Ascending aorta (tissue), 2 donors: ENCODE measurements around the gene TAS2R50. TPM values are rescaled to one million over a fixed set of nuclear protein-coding genes. Genes with fewer than 3 reads are reported as not detected.
"Not testable (repeated sequence)": the region's sequence is repeated elsewhere in the genome, so short reads cannot be mapped to it uniquely, and the experiment has no call there.

ENCODE experiments used
- DNase-seq, 2 donors: peaks; one replicate each; pipeline ENCODE4 v3.0.0-alpha.2; 2019; ENCODE audit warnings: low spot score in 2 of 2
- H3K27ac ChIP-seq, 2 donors: fragments of 200-600 bp; sonication (generic); one replicate each; pipeline ENCODE4 v1.5.1; 2016 to 2017; ENCODE audit warnings: mild to moderate bottlenecking in 1 of 2
- H3K27me3 ChIP-seq: fragments of 200-600 bp; sonication (generic); one replicate; pipeline ENCODE4 v1.5.1; 2017
- H3K36me3 ChIP-seq, 2 donors: fragments of 200-600 bp; sonication (generic); one replicate each; pipeline ENCODE4 v1.5.1; 2016
- H3K4me1 ChIP-seq, 2 donors: fragments of 200-600 bp; sonication (generic); one replicate each; pipeline ENCODE4 v1.5.1; 2016 to 2017; ENCODE audit warnings: mild to moderate bottlenecking in 1 of 2
- H3K4me3 ChIP-seq, 2 donors: fragments of 200-600 bp; sonication (generic); one replicate each; pipeline ENCODE4 v1.5.1; 2016 to 2017; ENCODE audit warnings: mild to moderate bottlenecking in 1 of 2
- H3K9me3 ChIP-seq, 2 donors: fragments of 200-600 bp; sonication (generic); one replicate each; pipeline ENCODE4 v1.5.1; 2016
- intact Hi-C: fragments of 100-400 bp; cut with DNase I; formaldehyde crosslinking; loops from one replicate; pipeline ENCODE4 v1.15.1; 2023
- total RNA-seq: library from RNA; depleted of rRNA; stranded (reverse); fragments of >200 nt; gene quantifications from one replicate; pipeline ENCODE4 v1.1.0, GENCODE V29; 2016
- TF ChIP-seq, protein P1 (sequence below), 3 experiments: fragments of 200-600 bp in 2 of 3; fragments of 450-650 bp in 1 of 3; sonication (generic) in 2 of 3; IDR thresholded peaks; one replicate each; pipeline ENCODE4 v1.5.1; 2016 to 2019; ENCODE audit warnings: antibody characterized with exemption in 3 of 3, mild to moderate bottlenecking in 1 of 3, moderate library complexity in 1 of 3

Gene TAS2R50, protein sequence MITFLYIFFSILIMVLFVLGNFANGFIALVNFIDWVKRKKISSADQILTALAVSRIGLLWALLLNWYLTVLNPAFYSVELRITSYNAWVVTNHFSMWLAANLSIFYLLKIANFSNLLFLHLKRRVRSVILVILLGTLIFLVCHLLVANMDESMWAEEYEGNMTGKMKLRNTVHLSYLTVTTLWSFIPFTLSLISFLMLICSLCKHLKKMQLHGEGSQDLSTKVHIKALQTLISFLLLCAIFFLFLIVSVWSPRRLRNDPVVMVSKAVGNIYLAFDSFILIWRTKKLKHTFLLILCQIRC
- total RNA-seq, result not detected

DNA sequence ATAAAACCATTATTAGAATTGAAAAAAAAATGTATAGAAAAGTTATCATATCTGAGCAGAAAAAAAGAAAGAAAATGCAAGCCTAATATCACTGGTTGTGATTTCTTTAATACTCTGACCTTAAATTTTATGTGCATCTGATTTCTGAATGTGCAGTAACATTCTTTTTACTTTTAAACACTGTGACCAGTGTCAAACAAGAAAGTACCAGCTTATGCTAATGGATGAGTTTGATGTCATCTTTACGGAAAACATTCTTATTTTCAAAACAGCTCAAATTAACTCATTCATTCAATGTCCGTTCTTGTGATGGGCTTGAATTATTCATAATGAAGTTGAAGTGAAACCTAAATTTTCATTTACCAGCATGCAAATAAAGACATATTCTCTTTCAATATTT lies at the start of gene TAS2R50:
TSS of gene TAS2R50 (minus strand) at position 101 of the 400 bp plus-strand sequence. CDS start at position 49, 52 bp downstream.
- no peak within 1 kb of the TSS for H3K27ac ChIP-seq
- H3K4me1 ChIP-seq, result no peaks in the 10 kb centered on the region
- no peaks in the 10 kb centered on the region for H3K27me3 ChIP-seq
- TF ChIP-seq, protein P1, sequence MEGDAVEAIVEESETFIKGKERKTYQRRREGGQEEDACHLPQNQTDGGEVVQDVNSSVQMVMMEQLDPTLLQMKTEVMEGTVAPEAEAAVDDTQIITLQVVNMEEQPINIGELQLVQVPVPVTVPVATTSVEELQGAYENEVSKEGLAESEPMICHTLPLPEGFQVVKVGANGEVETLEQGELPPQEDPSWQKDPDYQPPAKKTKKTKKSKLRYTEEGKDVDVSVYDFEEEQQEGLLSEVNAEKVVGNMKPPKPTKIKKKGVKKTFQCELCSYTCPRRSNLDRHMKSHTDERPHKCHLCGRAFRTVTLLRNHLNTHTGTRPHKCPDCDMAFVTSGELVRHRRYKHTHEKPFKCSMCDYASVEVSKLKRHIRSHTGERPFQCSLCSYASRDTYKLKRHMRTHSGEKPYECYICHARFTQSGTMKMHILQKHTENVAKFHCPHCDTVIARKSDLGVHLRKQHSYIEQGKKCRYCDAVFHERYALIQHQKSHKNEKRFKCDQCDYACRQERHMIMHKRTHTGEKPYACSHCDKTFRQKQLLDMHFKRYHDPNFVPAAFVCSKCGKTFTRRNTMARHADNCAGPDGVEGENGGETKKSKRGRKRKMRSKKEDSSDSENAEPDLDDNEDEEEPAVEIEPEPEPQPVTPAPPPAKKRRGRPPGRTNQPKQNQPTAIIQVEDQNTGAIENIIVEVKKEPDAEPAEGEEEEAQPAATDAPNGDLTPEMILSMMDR (IDR thresholded peaks at IDR 0.05), result no peak
- DNase-seq, result no peak
- intact Hi-C loops, result no loop called here
- no peaks in the 10 kb centered on the region for H3K36me3 ChIP-seq
- peaks cover 0 to 7% of the 10 kb centered on the region in 2 donors for H3K9me3 ChIP-seq
- no peak within 1 kb of the TSS for H3K4me3 ChIP-seq

DNA sequence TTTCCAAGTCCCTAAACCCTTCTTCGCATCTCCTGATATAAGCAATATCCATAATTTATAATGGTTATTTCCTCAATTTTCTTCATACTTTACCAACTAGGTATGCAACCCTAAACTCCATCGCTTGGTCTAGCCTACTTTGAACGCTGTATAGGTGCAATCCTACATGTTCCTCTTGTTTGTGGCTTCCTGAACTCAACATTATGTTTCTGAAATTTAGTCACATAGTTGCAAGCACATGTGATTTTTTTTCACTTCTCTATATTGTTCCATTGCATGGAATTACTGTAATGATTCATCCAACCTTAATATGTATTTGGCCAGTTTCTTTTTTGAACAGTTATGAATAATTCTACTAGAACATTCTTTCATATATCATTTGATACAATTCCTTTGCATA lies 47.2 kb upstream of the TAS2R50 start:
- H3K27ac ChIP-seq, H3K27me3 ChIP-seq, H3K4me3 ChIP-seq, intact Hi-C loops, H3K9me3 ChIP-seq, H3K4me1 ChIP-seq, H3K36me3 ChIP-seq, DNase-seq: not testable (repeated sequence)

DNA sequence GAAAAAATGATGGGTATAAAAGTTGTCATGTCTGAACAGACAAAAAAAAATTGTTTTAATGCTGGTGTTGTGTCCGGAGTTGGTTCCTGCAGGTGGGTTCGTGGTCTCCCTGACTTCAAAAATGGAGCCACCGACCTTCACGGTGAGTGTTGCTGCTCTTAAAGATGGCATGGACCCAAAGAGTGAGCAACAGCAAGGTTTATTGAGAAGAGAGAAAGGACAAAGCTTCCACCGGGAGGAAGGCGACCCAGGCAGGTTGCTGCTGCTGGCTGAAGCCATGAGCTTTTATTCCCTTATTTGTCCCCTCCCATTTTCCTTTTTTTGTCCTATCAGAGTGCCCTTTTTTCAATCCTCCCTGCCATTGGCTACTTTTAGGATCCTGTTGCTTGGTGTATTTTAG lies 44.6 kb upstream of the TAS2R50 start, which contains the start of gene TAS2R31:
TSS of gene TAS2R31 (minus strand) at position 101 of the 400 bp plus-strand sequence. CDS start at position 29, 72 bp downstream.
- H3K36me3 ChIP-seq, result peaks cover 0 to 11% of the 10 kb centered on the region in 2 donors
- intact Hi-C loops, result no loop called here

DNA sequence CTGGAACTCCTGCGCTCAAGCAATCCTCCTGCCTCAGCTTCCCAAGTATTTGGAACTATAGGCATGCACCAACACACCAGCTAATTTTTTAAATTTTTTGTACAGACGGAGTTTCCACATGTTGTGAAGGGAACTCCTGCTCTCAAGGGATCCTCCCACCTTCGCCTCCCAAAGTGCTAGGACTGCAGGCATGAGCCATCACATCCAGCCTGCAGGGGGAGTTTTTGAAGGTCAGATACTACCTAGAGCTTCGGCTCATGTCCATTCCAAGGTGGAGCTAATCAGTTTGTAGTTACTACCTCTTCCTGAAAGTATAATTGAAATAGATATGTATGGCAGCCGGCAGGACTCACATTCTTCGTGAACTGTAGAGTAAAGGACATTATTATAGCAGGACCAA lies 39.4 kb upstream of the TAS2R50 start:
- no peak for DNase-seq
- Histone ChIP-seq H3K36me3 (peaks cover 0 to 8% of the 10 kb centered on the region in 2 donors), H3K4me3 (no peak overlapping the region), H3K4me1 (no peaks in the 10 kb centered on the region), H3K27me3 (no peaks in the 10 kb centered on the region), H3K9me3 (peaks cover 0 to 7% of the 10 kb centered on the region in 2 donors), H3K27ac (no peak overlapping the region)
- intact Hi-C loops, result no loop called here
- TF ChIP-seq, protein P1 (IDR thresholded peaks at IDR 0.05), result no peak

More for the DNA sequence above, 44.6 kb upstream of the TAS2R50 start, which contains the start of gene TAS2R31:
- TF ChIP-seq, protein P1 (IDR thresholded peaks at IDR 0.05), result no peak
- no peaks in the 10 kb centered on the region for H3K9me3 ChIP-seq
- no peaks in the 10 kb centered on the region for H3K4me1 ChIP-seq
- no peak for DNase-seq
- no peaks in the 10 kb centered on the region for H3K27me3 ChIP-seq
- no peak within 1 kb of the TSS for H3K4me3 ChIP-seq
- H3K27ac ChIP-seq, result no peak within 1 kb of the TSS

DNA sequence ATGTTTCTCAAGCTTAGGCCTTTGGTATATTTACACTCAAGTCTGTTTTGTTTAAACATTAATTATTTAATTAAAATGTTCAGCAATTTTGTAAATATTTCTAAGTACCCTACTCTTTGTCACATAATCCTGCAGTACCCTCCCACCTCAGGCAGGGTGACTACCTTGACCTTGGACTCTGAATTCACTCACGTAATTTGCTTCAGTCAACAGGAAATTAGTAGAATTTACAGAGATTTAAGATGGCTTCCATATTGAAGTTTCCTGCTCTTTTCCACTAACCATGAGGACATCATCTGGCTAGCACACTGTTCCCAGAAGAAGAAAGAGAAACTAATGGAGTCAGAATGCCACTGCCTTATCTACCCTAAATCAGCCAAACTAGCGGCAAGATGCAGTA lies 36.7 kb upstream of the TAS2R50 start:
- no peaks in the 10 kb centered on the region for H3K27me3 ChIP-seq
- H3K4me3 ChIP-seq, result no peak overlapping the region
- peaks cover 0 to 7% of the 10 kb centered on the region in 2 donors for H3K9me3 ChIP-seq
- intact Hi-C loops, result no loop called here
- no peak for DNase-seq
- no peak overlapping the region for H3K27ac ChIP-seq
- no peaks in the 10 kb centered on the region for H3K4me1 ChIP-seq
- H3K36me3 ChIP-seq, result peaks cover 0 to 8% of the 10 kb centered on the region in 2 donors
- TF ChIP-seq, protein P1 (IDR thresholded peaks at IDR 0.05), result no peak

DNA sequence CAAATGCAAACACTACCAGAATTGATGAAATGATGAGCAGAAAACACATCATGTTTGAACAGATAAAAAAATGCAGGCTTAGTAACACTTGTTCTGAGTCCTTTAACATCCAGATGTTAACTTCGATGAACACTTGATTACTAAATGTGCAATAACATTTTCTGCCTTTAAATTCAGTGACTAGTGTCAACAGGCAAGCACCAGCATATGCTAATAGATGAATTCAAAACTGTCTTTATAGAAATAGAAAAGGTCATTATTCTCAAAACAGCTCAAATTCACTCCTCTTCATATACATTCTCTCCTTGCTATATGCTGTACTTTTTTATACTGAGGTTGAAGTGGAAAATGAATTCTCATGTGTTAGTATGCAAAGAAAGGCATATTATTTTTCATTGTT lies 35.8 kb upstream of the TAS2R50 start, which contains the start of gene TAS2R19:
TSS of gene TAS2R19 (minus strand) at position 101 of the 400 bp plus-strand sequence. CDS start at position 52, 49 bp downstream.
- Histone ChIP-seq H3K36me3 (peaks cover 0 to under 1% of the 10 kb centered on the region in 2 donors), H3K27me3 (no peaks in the 10 kb centered on the region), H3K27ac (no peak within 1 kb of the TSS), H3K4me3 (no peak within 1 kb of the TSS), H3K9me3 (peaks cover 0 to 7% of the 10 kb centered on the region in 2 donors), H3K4me1 (no peaks in the 10 kb centered on the region)
- no peak for DNase-seq
- intact Hi-C loops, result no loop called here
- TF ChIP-seq, protein P1 (IDR thresholded peaks at IDR 0.05), result no peak
